Mesenchymal stem cell (in vitro differentiated cells and primary cell): Measurements from ENCODE around the gene ATP1A4.

Experiments
- DNase-seq: peaks from one replicate; pipeline ENCODE4 v3.0.0-alpha.2; 2013
- H2AFZ ChIP-seq: one replicate; pipeline ENCODE4 v1.6.1; 2013; ENCODE audit warnings: low read depth, mild to moderate bottlenecking, control low read depth, inconsistent platforms, low read length, moderate library complexity
- H2AK5ac ChIP-seq: 2 replicates; pipeline ENCODE4 v1.6.1; 2013; ENCODE audit warnings: low read length, moderate library complexity, mild to moderate bottlenecking, inconsistent platforms; ENCODE audit not compliant: severe bottlenecking
- H2BK120ac ChIP-seq: one replicate; pipeline ENCODE4 v1.6.1; 2013; ENCODE audit warnings: low read depth, mild to moderate bottlenecking, inconsistent platforms, low read length, moderate library complexity
- H2BK12ac ChIP-seq, 2 experiments: one replicate each; pipeline ENCODE4 v1.6.1; 2013; ENCODE audit warnings: inconsistent platforms in 2 of 2, low read length in 2 of 2, mild to moderate bottlenecking in 2 of 2, moderate library complexity in 2 of 2, control low read depth in 1 of 2
- H2BK15ac ChIP-seq: one replicate; pipeline ENCODE4 v1.6.1; 2013; ENCODE audit warnings: mild to moderate bottlenecking, low read depth, inconsistent platforms; ENCODE audit not compliant: poor library complexity, severe bottlenecking
- H2BK5ac ChIP-seq: 2 replicates; pipeline ENCODE4 v1.6.1; 2013; ENCODE audit warnings: low read depth, mild to moderate bottlenecking, low read length, control low read depth, inconsistent platforms; ENCODE audit not compliant: poor library complexity, severe bottlenecking
- H3K14ac ChIP-seq, 2 experiments: one replicate each; pipeline ENCODE4 v1.6.1; 2013; ENCODE audit warnings: inconsistent platforms in 2 of 2, low read length in 2 of 2, control low read depth in 1 of 2, mild to moderate bottlenecking in 1 of 2, moderate library complexity in 1 of 2
- H3K18ac ChIP-seq, 2 experiments: one replicate each; pipeline ENCODE4 v1.6.1; 2013; ENCODE audit warnings: inconsistent platforms in 2 of 2, low read length in 2 of 2, control low read depth in 1 of 2, low read depth in 1 of 2, mild to moderate bottlenecking in 1 of 2
- H3K23ac ChIP-seq, 2 experiments: one replicate each; pipeline ENCODE4 v1.6.1; 2013; ENCODE audit warnings: inconsistent platforms in 2 of 2, low read length in 2 of 2, mild to moderate bottlenecking in 2 of 2, moderate library complexity in 2 of 2, control low read depth in 1 of 2
- H3K27ac ChIP-seq: 2 replicates; pipeline ENCODE4 v1.5.1; 2013; ENCODE audit warnings: mild to moderate bottlenecking, moderate library complexity, low read length, control low read depth, inconsistent platforms; ENCODE audit not compliant: poor library complexity, severe bottlenecking
- H3K27me3 ChIP-seq, 2 experiments: 2 replicates each; pipeline versions ENCODE4 v1.6.1 to v1.7.0; 2013; ENCODE audit warnings: low read length in 2 of 2, mild to moderate bottlenecking in 2 of 2, moderate library complexity in 2 of 2, control low read depth in 1 of 2, inconsistent platforms in 1 of 2; ENCODE audit not compliant: control insufficient read depth in 1 of 2, insufficient read depth in 1 of 2
- H3K36me3 ChIP-seq, 2 experiments: 2 replicates each; pipeline versions ENCODE4 v1.6.1 to v1.7.0; 2013; ENCODE audit warnings: low read length in 2 of 2, control low read depth in 1 of 2, inconsistent platforms in 1 of 2, low read depth in 1 of 2, mild to moderate bottlenecking in 1 of 2; ENCODE audit not compliant: insufficient read depth in 2 of 2, control insufficient read depth in 1 of 2
- H3K4ac ChIP-seq, 2 experiments: one replicate each; pipeline ENCODE4 v1.6.1; 2013; ENCODE audit warnings: inconsistent platforms in 2 of 2, low read length in 2 of 2, mild to moderate bottlenecking in 2 of 2, moderate library complexity in 2 of 2, control low read depth in 1 of 2, low read depth in 1 of 2
- H3K4me1 ChIP-seq: 2 replicates; pipeline ENCODE4 v1.6.1; 2013; ENCODE audit warnings: low read depth, low read length, control low read depth; ENCODE audit not compliant: control insufficient read depth, insufficient read depth
- H3K4me2 ChIP-seq: 2 replicates; pipeline ENCODE4 v1.6.1; 2013; ENCODE audit warnings: low read length, mild to moderate bottlenecking, inconsistent platforms; ENCODE audit not compliant: poor library complexity, severe bottlenecking
- H3K4me3 ChIP-seq, 2 experiments: 2 replicates each; pipeline versions ENCODE4 v1.5.1 to v1.7.0; 2013; ENCODE audit warnings: low read length in 2 of 2, mild to moderate bottlenecking in 2 of 2, control low read depth in 1 of 2, low read depth in 1 of 2; ENCODE audit not compliant: insufficient read depth in 1 of 2
- H3K79me1 ChIP-seq: replicated peaks from 2 replicates; pipeline ENCODE4 v1.6.1; 2013; ENCODE audit warnings: mild to moderate bottlenecking, control low read depth, low read length, inconsistent platforms; ENCODE audit not compliant: poor library complexity, severe bottlenecking
- H3K9ac ChIP-seq: 2 replicates; pipeline ENCODE4 v1.7.0; 2013; ENCODE audit warnings: mild to moderate bottlenecking, low read length, moderate library complexity
- H3K9me3 ChIP-seq: 2 replicates; pipeline ENCODE4 v1.7.0; 2013; ENCODE audit warnings: mild to moderate bottlenecking, low read length; ENCODE audit not compliant: control insufficient read depth
- H4K8ac ChIP-seq: one replicate; pipeline ENCODE4 v1.6.1; 2013; ENCODE audit warnings: inconsistent platforms, mild to moderate bottlenecking, low read length, moderate library complexity
- H4K91ac ChIP-seq: one replicate; pipeline ENCODE4 v1.6.1; 2013; ENCODE audit warnings: mild to moderate bottlenecking, low read length, inconsistent platforms
- WGBS: methylation state at CpG from one replicate; pipeline ENCODE4 v1.1.7; 2013; ENCODE audit warnings: mixed read lengths; 5-methylcytosine and 5-hydroxymethylcytosine counted together

Gene ATP1A4

GRCh38 chr1:160193832-160194736, 42.7 kb downstream of the ATP1A4 start:
- Histone ChIP-seq H3K4me2 (no peak overlapping the region), H3K9me3 (no peaks in the 10 kb centered on the region), H3K9ac (peak overlapping the region; percentile 70), H3K18ac (peak overlapping the region in 1 of 2 experiments; percentile 55), H2BK5ac (no peak overlapping the region), H2AK5ac (no peak overlapping the region), H3K36me3 (no peaks in the 10 kb centered on the region), H2BK120ac (no peak overlapping the region), H3K27me3 (peaks cover 7 to 28% of the 10 kb centered on the region in 2 experiments), H3K27ac (no peak overlapping the region), H4K8ac (no peak overlapping the region), H2BK15ac (no peak overlapping the region), H3K23ac (no peak overlapping the region), H2AFZ (no peak overlapping the region), H3K4me3 (peak overlapping the region in 1 of 2 experiments; percentile 0), H4K91ac (peak overlapping the region; percentile 52), H3K4me1 (peaks cover 18% of the 10 kb centered on the region), H3K14ac (peak overlapping the region in 1 of 2 experiments; percentile 76), H2BK12ac (no peak overlapping the region), H3K4ac (no peak overlapping the region), H3K79me1 (no peaks in the 10 kb centered on the region)
- no peak for DNase-seq
- 77% methylated on average over 9 of the region's 9 CpGs for WGBS

GRCh38 chr1:160194737-160195059, 43.3 kb downstream of the ATP1A4 start:
- no peaks in the 10 kb centered on the region for H3K36me3 ChIP-seq
- H3K23ac ChIP-seq: no peak overlapping the region
- no peak overlapping the region for H3K4me3 ChIP-seq
- no peak overlapping the region for H2AFZ ChIP-seq
- H2AK5ac ChIP-seq: no peak overlapping the region
- H3K9me3 ChIP-seq: no peaks in the 10 kb centered on the region
- H2BK12ac ChIP-seq: no peak overlapping the region
- peak overlapping the region; percentile 52 for H4K91ac ChIP-seq
- no peak overlapping the region for H2BK120ac ChIP-seq
- no peaks in the 10 kb centered on the region for H3K79me1 ChIP-seq
- no peak overlapping the region for H4K8ac ChIP-seq
- H2BK5ac ChIP-seq: no peak overlapping the region
- WGBS: 86% methylated on average over 2 of the region's 2 CpGs
- no peak overlapping the region for H3K9ac ChIP-seq
- no peak overlapping the region for H3K18ac ChIP-seq
- H3K27me3 ChIP-seq: peaks cover 7 to 27% of the 10 kb centered on the region in 2 experiments
- DNase-seq: no peak
- no peak overlapping the region for H3K4ac ChIP-seq
- H3K4me2 ChIP-seq: no peak overlapping the region
- no peak overlapping the region for H2BK15ac ChIP-seq
- peak overlapping the region in 1 of 2 experiments; percentile 63 for H3K14ac ChIP-seq
- no peak overlapping the region for H3K27ac ChIP-seq
- peaks cover 18% of the 10 kb centered on the region for H3K4me1 ChIP-seq

GRCh38 chr1:160196143-160196542, 44.7 kb downstream of the ATP1A4 start:
- no peak overlapping the region for H4K8ac ChIP-seq
- no peak overlapping the region for H3K4ac ChIP-seq
- no peak overlapping the region for H2BK5ac ChIP-seq
- no peak overlapping the region for H3K27ac ChIP-seq
- H3K14ac ChIP-seq: no peak overlapping the region
- no peak overlapping the region for H2AFZ ChIP-seq
- H2BK15ac ChIP-seq: no peak overlapping the region
- H3K36me3 ChIP-seq: no peaks in the 10 kb centered on the region
- H2AK5ac ChIP-seq: no peak overlapping the region
- no peak overlapping the region for H3K18ac ChIP-seq
- no peak overlapping the region for H3K9ac ChIP-seq
- H3K4me3 ChIP-seq: no peak overlapping the region
- H2BK12ac ChIP-seq: no peak overlapping the region
- H3K4me1 ChIP-seq: peaks cover 14% of the 10 kb centered on the region
- H3K9me3 ChIP-seq: no peaks in the 10 kb centered on the region
- DNase-seq: no peak
- no peak overlapping the region for H3K4me2 ChIP-seq
- no peak overlapping the region for H4K91ac ChIP-seq
- WGBS: 96% methylated on average over 3 of the region's 4 CpGs
- H3K23ac ChIP-seq: no peak overlapping the region
- peaks cover 7 to 27% of the 10 kb centered on the region in 2 experiments for H3K27me3 ChIP-seq
- no peaks in the 10 kb centered on the region for H3K79me1 ChIP-seq
- no peak overlapping the region for H2BK120ac ChIP-seq

- H2AK5ac ChIP-seq: no peak overlapping the region
- peaks cover 7 to 27% of the 10 kb centered on the region in 2 experiments for H3K27me3 ChIP-seq
- no peak overlapping the region for H3K9ac ChIP-seq
- H2BK120ac ChIP-seq: no peak overlapping the region
- no peak overlapping the region for H2BK12ac ChIP-seq
- no peak overlapping the region for H3K4me2 ChIP-seq
- no peak overlapping the region for H3K4ac ChIP-seq
- H2BK5ac ChIP-seq: no peak overlapping the region
- H3K23ac ChIP-seq: no peak overlapping the region
- over 99% methylated on average over 4 of the region's 4 CpGs for WGBS
- no peak overlapping the region for H2AFZ ChIP-seq
- no peaks in the 10 kb centered on the region for H3K36me3 ChIP-seq
- no peak overlapping the region for H3K4me3 ChIP-seq
- no peaks in the 10 kb centered on the region for H3K9me3 ChIP-seq
- no peak overlapping the region for H4K91ac ChIP-seq
- peaks cover 8% of the 10 kb centered on the region for H3K4me1 ChIP-seq
- no peak overlapping the region for H2BK15ac ChIP-seq
- no peak for DNase-seq
- no peak overlapping the region for H3K27ac ChIP-seq
- H3K14ac ChIP-seq: no peak overlapping the region
- H4K8ac ChIP-seq: no peak overlapping the region
- H3K79me1 ChIP-seq: no peaks in the 10 kb centered on the region
- no peak overlapping the region for H3K18ac ChIP-seq
Observed at GRCh38 chr1:160197231-160197630, 45.8 kb downstream of the ATP1A4 start.
